HEK293 (cell line): ENCODE data around the gene TGFB1.

Experiments
- BCL11B ChIP-seq: fragments of 450-650 bp; formaldehyde crosslinking; IDR thresholded peaks from 2 replicates; pipeline ENCODE4 v1.5.1; 2016; ENCODE audit warnings: low read depth, missing biosample characterization, missing genetic modification characterization
- KLF10 ChIP-seq: fragments of 450-650 bp; IDR thresholded peaks from 2 replicates; pipeline ENCODE4 v1.5.1; 2018; ENCODE audit warnings: missing biosample characterization, mild to moderate bottlenecking, missing genetic modification characterization
- KLF9 ChIP-seq: fragments of 450-650 bp; formaldehyde crosslinking; IDR thresholded peaks from 2 replicates; pipeline ENCODE4 v1.5.1; 2016; ENCODE audit warnings: missing biosample characterization, missing genetic modification characterization, low read depth
- ZBTB7A ChIP-seq: fragments of 450-650 bp; formaldehyde crosslinking; IDR thresholded peaks from 2 replicates; pipeline ENCODE4 v1.5.1; 2016; ENCODE audit warnings: low read depth, missing biosample characterization, missing genetic modification characterization
- ZFP69B ChIP-seq: fragments of 450-650 bp; formaldehyde crosslinking; IDR thresholded peaks from 2 replicates; pipeline ENCODE4 v1.5.1; 2016; ENCODE audit warnings: missing biosample characterization, missing genetic modification characterization
- ZIC2 ChIP-seq: fragments of 450-650 bp; formaldehyde crosslinking; IDR thresholded peaks from 2 replicates; pipeline ENCODE4 v1.5.1; 2016; ENCODE audit warnings: missing biosample characterization, missing genetic modification characterization
- ZNF10 ChIP-seq: fragments of 450-650 bp; formaldehyde crosslinking; IDR thresholded peaks from 2 replicates; pipeline ENCODE4 v1.5.1; 2017; ENCODE audit warnings: missing biosample characterization, missing genetic modification characterization
- ZNF121 ChIP-seq: fragments of 450-650 bp; formaldehyde crosslinking; IDR thresholded peaks from 2 replicates; pipeline ENCODE4 v1.5.1; 2016; ENCODE audit warnings: missing biosample characterization, missing genetic modification characterization
- ZNF174 ChIP-seq: fragments of 450-650 bp; formaldehyde crosslinking; IDR thresholded peaks from 2 replicates; pipeline ENCODE4 v1.5.0; 2017; ENCODE audit warnings: missing biosample characterization, mild to moderate bottlenecking, missing genetic modification characterization
- ZNF202 ChIP-seq: fragments of 450-650 bp; formaldehyde crosslinking; IDR thresholded peaks from 2 replicates; pipeline ENCODE4 v1.5.1; 2016; ENCODE audit warnings: missing biosample characterization, missing genetic modification characterization, borderline replicate concordance
- ZNF221 ChIP-seq: fragments of 450-650 bp; formaldehyde crosslinking; IDR thresholded peaks from 2 replicates; pipeline ENCODE4 v1.5.1; 2017; ENCODE audit warnings: missing biosample characterization, missing genetic modification characterization, borderline replicate concordance
- ZNF239 ChIP-seq: fragments of 450-650 bp; formaldehyde crosslinking; IDR thresholded peaks from 2 replicates; pipeline ENCODE4 v1.5.1; 2016; ENCODE audit warnings: missing biosample characterization, missing genetic modification characterization
- ZNF292 ChIP-seq: fragments of 450-650 bp; formaldehyde crosslinking; IDR thresholded peaks from 2 replicates; pipeline ENCODE4 v1.5.1; 2016; ENCODE audit warnings: low read depth, missing biosample characterization, missing genetic modification characterization, borderline replicate concordance
- ZNF354C ChIP-seq: fragments of 450-650 bp; formaldehyde crosslinking; IDR thresholded peaks from 2 replicates; pipeline ENCODE4 v1.5.1; 2016; ENCODE audit warnings: missing biosample characterization, missing genetic modification characterization, low read depth, borderline replicate concordance
- ZNF394 ChIP-seq: fragments of 450-650 bp; formaldehyde crosslinking; IDR thresholded peaks from 2 replicates; pipeline ENCODE4 v1.5.1; 2016; ENCODE audit warnings: missing biosample characterization, missing genetic modification characterization, mild to moderate bottlenecking, moderate library complexity, borderline replicate concordance
- ZNF404 ChIP-seq: fragments of 450-650 bp; formaldehyde crosslinking; IDR thresholded peaks from 2 replicates; pipeline ENCODE4 v1.5.1; 2017; ENCODE audit warnings: missing biosample characterization, missing genetic modification characterization
- ZNF544 ChIP-seq: fragments of 450-650 bp; formaldehyde crosslinking; IDR thresholded peaks from 2 replicates; pipeline ENCODE4 v1.5.0; 2017; ENCODE audit warnings: missing biosample characterization, missing genetic modification characterization
- ZNF560 ChIP-seq: fragments of 450-650 bp; formaldehyde crosslinking; IDR thresholded peaks from 2 replicates; pipeline ENCODE4 v1.5.1; 2017; ENCODE audit warnings: missing biosample characterization, missing genetic modification characterization, borderline replicate concordance
- ZNF571 ChIP-seq: fragments of 450-650 bp; formaldehyde crosslinking; IDR thresholded peaks from 2 replicates; pipeline ENCODE4 v1.5.0; 2017; ENCODE audit warnings: missing biosample characterization, missing genetic modification characterization
- ZNF600 ChIP-seq: fragments of 450-650 bp; formaldehyde crosslinking; IDR thresholded peaks from 2 replicates; pipeline ENCODE4 v1.5.1; 2016; ENCODE audit warnings: missing biosample characterization, missing genetic modification characterization
- ZNF76 ChIP-seq: fragments of 450-650 bp; formaldehyde crosslinking; IDR thresholded peaks from 2 replicates; pipeline ENCODE4; 2016; ENCODE audit warnings: low read depth, missing biosample characterization, missing genetic modification characterization, borderline replicate concordance
- ZNF768 ChIP-seq: fragments of 450-650 bp; formaldehyde crosslinking; IDR thresholded peaks from 2 replicates; pipeline ENCODE4 v1.5.1; 2018; ENCODE audit warnings: missing biosample characterization, mild to moderate bottlenecking, missing genetic modification characterization
- ZNF791 ChIP-seq: fragments of 450-650 bp; formaldehyde crosslinking; IDR thresholded peaks from 2 replicates; pipeline ENCODE4 v1.5.1; 2016; ENCODE audit warnings: missing biosample characterization, missing genetic modification characterization
- ZSCAN16 ChIP-seq: fragments of 450-650 bp; formaldehyde crosslinking; IDR thresholded peaks from 2 replicates; pipeline ENCODE4 v1.5.1; 2016; ENCODE audit warnings: missing biosample characterization, missing genetic modification characterization
- TF ChIP-seq, protein P1 (sequence below): fragments of 450-650 bp; formaldehyde crosslinking; IDR thresholded peaks from 2 replicates; pipeline ENCODE4 v1.5.1; 2016; ENCODE audit warnings: missing biosample characterization, missing genetic modification characterization
- TF ChIP-seq, protein P2 (sequence below): fragments of 450-650 bp; formaldehyde crosslinking; IDR thresholded peaks from 2 replicates; pipeline ENCODE4 v1.5.1; 2016; ENCODE audit warnings: missing biosample characterization, missing genetic modification characterization, low read depth
- TF ChIP-seq, protein P3 (sequence below): fragments of 450-650 bp; formaldehyde crosslinking; IDR thresholded peaks from 2 replicates; pipeline ENCODE4 v1.5.1; 2016; ENCODE audit warnings: missing biosample characterization, missing genetic modification characterization
- TF ChIP-seq, protein P4 (sequence below): fragments of 450-650 bp; formaldehyde crosslinking; IDR thresholded peaks from 2 replicates; pipeline ENCODE4 v1.5.1; 2017; ENCODE audit warnings: missing biosample characterization, mild to moderate bottlenecking, missing genetic modification characterization, moderate library complexity
- TF ChIP-seq, protein P5 (sequence below): fragments of 450-650 bp; formaldehyde crosslinking; IDR thresholded peaks from 2 replicates; pipeline ENCODE4 v1.5.1; 2017; ENCODE audit warnings: missing biosample characterization, missing genetic modification characterization
- TF ChIP-seq, protein P6 (sequence below): fragments of 450-650 bp; IDR thresholded peaks from 2 replicates; pipeline ENCODE4 v1.5.1; 2018; ENCODE audit warnings: missing biosample characterization, missing genetic modification characterization

Gene TGFB1

DNA sequence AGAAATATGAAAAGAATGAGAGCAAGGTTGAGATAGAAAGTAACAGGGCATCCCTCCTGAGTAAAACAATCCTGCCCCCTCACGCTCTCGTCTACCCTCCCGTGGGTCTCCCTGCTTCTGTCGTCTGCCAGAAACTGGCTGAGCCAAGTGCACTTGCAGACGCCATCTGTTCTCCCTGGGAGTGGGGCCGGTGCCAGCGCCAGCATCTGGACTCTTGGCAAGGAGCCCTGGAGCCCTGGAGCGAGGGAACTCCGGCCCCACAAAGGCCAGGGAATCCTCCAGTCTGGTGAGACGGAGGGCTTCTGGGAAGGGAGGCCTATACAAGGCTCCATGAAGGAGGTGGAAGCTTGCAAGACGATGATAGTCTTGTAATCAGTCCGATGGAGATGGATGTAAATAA is 20.3 kb upstream of the TGFB1 start (continued):
- TF ChIP-seq, protein P1, sequence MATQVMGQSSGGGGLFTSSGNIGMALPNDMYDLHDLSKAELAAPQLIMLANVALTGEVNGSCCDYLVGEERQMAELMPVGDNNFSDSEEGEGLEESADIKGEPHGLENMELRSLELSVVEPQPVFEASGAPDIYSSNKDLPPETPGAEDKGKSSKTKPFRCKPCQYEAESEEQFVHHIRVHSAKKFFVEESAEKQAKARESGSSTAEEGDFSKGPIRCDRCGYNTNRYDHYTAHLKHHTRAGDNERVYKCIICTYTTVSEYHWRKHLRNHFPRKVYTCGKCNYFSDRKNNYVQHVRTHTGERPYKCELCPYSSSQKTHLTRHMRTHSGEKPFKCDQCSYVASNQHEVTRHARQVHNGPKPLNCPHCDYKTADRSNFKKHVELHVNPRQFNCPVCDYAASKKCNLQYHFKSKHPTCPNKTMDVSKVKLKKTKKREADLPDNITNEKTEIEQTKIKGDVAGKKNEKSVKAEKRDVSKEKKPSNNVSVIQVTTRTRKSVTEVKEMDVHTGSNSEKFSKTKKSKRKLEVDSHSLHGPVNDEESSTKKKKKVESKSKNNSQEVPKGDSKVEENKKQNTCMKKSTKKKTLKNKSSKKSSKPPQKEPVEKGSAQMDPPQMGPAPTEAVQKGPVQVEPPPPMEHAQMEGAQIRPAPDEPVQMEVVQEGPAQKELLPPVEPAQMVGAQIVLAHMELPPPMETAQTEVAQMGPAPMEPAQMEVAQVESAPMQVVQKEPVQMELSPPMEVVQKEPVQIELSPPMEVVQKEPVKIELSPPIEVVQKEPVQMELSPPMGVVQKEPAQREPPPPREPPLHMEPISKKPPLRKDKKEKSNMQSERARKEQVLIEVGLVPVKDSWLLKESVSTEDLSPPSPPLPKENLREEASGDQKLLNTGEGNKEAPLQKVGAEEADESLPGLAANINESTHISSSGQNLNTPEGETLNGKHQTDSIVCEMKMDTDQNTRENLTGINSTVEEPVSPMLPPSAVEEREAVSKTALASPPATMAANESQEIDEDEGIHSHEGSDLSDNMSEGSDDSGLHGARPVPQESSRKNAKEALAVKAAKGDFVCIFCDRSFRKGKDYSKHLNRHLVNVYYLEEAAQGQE (tag by site-specific recombination) = no peak
- TF ChIP-seq ZNF202 (tag by site-specific recombination) (no peak), ZNF221 (no peak), ZNF791 (no peak), ZNF76 (tag by site-specific recombination) (peak; percentile 77; the same call in 1 of the 2 replicates), ZNF600 (peak; percentile 59), ZFP69B (peak; percentile 88), KLF9 (no peak), ZNF544 (no peak), ZNF768 (tag by site-specific recombination) (no peak), ZNF174 (tag by site-specific recombination) (no peak), ZNF560 (tag by site-specific recombination) (no peak), ZIC2 (peak; percentile 93), ZSCAN16 (tag by site-specific recombination) (no peak), ZNF239 (no peak), ZNF10 (no peak), ZNF292 (tag by site-specific recombination) (no peak), ZNF404 (tag by site-specific recombination) (no peak), ZNF354C (tag by site-specific recombination) (no peak), ZNF121 (no peak), BCL11B (no peak), ZNF394 (tag by site-specific recombination) (no peak), ZNF571 (no peak), ZBTB7A (tag by site-specific recombination) (no peak), KLF10 (peak; percentile 74)
- TF ChIP-seq, protein P2, sequence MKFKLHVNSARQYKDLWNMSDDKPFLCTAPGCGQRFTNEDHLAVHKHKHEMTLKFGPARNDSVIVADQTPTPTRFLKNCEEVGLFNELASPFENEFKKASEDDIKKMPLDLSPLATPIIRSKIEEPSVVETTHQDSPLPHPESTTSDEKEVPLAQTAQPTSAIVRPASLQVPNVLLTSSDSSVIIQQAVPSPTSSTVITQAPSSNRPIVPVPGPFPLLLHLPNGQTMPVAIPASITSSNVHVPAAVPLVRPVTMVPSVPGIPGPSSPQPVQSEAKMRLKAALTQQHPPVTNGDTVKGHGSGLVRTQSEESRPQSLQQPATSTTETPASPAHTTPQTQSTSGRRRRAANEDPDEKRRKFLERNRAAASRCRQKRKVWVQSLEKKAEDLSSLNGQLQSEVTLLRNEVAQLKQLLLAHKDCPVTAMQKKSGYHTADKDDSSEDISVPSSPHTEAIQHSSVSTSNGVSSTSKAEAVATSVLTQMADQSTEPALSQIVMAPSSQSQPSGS (tag by site-specific recombination) = no peak
- TF ChIP-seq, protein P3, sequence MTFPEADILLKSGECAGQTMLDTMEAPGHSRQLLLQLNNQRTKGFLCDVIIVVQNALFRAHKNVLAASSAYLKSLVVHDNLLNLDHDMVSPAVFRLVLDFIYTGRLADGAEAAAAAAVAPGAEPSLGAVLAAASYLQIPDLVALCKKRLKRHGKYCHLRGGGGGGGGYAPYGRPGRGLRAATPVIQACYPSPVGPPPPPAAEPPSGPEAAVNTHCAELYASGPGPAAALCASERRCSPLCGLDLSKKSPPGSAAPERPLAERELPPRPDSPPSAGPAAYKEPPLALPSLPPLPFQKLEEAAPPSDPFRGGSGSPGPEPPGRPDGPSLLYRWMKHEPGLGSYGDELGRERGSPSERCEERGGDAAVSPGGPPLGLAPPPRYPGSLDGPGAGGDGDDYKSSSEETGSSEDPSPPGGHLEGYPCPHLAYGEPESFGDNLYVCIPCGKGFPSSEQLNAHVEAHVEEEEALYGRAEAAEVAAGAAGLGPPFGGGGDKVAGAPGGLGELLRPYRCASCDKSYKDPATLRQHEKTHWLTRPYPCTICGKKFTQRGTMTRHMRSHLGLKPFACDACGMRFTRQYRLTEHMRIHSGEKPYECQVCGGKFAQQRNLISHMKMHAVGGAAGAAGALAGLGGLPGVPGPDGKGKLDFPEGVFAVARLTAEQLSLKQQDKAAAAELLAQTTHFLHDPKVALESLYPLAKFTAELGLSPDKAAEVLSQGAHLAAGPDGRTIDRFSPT (tag by site-specific recombination) = no peak
- TF ChIP-seq, protein P4, sequence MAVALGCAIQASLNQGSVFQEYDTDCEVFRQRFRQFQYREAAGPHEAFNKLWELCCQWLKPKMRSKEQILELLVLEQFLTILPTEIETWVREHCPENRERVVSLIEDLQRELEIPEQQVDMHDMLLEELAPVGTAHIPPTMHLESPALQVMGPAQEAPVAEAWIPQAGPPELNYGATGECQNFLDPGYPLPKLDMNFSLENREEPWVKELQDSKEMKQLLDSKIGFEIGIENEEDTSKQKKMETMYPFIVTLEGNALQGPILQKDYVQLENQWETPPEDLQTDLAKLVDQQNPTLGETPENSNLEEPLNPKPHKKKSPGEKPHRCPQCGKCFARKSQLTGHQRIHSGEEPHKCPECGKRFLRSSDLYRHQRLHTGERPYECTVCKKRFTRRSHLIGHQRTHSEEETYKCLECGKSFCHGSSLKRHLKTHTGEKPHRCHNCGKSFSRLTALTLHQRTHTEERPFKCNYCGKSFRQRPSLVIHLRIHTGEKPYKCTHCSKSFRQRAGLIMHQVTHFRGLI = no peak
- TF ChIP-seq, protein P5, sequence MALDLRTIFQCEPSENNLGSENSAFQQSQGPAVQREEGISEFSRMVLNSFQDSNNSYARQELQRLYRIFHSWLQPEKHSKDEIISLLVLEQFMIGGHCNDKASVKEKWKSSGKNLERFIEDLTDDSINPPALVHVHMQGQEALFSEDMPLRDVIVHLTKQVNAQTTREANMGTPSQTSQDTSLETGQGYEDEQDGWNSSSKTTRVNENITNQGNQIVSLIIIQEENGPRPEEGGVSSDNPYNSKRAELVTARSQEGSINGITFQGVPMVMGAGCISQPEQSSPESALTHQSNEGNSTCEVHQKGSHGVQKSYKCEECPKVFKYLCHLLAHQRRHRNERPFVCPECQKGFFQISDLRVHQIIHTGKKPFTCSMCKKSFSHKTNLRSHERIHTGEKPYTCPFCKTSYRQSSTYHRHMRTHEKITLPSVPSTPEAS (tag by site-specific recombination) = no peak
- TF ChIP-seq, protein P6, sequence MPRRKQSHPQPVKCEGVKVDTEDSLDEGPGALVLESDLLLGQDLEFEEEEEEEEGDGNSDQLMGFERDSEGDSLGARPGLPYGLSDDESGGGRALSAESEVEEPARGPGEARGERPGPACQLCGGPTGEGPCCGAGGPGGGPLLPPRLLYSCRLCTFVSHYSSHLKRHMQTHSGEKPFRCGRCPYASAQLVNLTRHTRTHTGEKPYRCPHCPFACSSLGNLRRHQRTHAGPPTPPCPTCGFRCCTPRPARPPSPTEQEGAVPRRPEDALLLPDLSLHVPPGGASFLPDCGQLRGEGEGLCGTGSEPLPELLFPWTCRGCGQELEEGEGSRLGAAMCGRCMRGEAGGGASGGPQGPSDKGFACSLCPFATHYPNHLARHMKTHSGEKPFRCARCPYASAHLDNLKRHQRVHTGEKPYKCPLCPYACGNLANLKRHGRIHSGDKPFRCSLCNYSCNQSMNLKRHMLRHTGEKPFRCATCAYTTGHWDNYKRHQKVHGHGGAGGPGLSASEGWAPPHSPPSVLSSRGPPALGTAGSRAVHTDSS = no peak
